Muscle of leg (tissue), 11 donors: ENCODE results near the gene ATAD2B. TPM values are rescaled to one million over a fixed set of nuclear protein-coding genes. Genes with fewer than 3 reads are reported as not detected.
A peak's percentile ranks its signal among the peaks of the same experiment; 100 is the strongest.

Source experiments
- DNase-seq: peaks from one replicate; pipeline ENCODE4 v3.0.0; 2013
- H3K27ac ChIP-seq: one replicate; pipeline ENCODE4 v1.5.1; 2013; ENCODE audit warnings: mild to moderate bottlenecking, low read length, control low read depth
- H3K27me3 ChIP-seq: one replicate; pipeline ENCODE4 v1.6.1; 2013; ENCODE audit warnings: low read length; ENCODE audit not compliant: control insufficient read depth, insufficient read depth
- H3K36me3 ChIP-seq: one replicate; pipeline ENCODE4 v1.6.1; 2013; ENCODE audit warnings: low read length; ENCODE audit not compliant: control insufficient read depth, insufficient read depth
- H3K4me1 ChIP-seq: one replicate; pipeline ENCODE4 v1.6.1; 2013; ENCODE audit warnings: low read length; ENCODE audit not compliant: control insufficient read depth, insufficient read depth
- H3K4me3 ChIP-seq: one replicate; pipeline ENCODE4 v1.5.1; 2013; ENCODE audit warnings: low read length, control low read depth
- H3K9me3 ChIP-seq: replicated peaks from 2 replicates; pipeline ENCODE4 v1.6.1; 2013; ENCODE audit warnings: low read depth, low read length; ENCODE audit not compliant: control insufficient read depth
- WGBS: methylation state at CpG from one replicate; pipeline ENCODE4 v1.1.5; 2013; ENCODE audit warnings: missing lambda C conversion rate; ENCODE audit not compliant: insufficient coverage; 5-methylcytosine and 5-hydroxymethylcytosine counted together
- polyA plus RNA-seq, 8 donors: library from polyadenylated mRNA; unstranded; fragments of 120-200 nt; gene quantifications; one replicate each; pipeline versions ENCODE4 v1.2.1 to v1.2.3, GENCODE V29; 2013; ENCODE audit warnings: inconsistent platforms in 1 of 8, low replicate concordance in 1 of 8; ENCODE audit not compliant: insufficient read length in 8 of 8, insufficient read depth in 1 of 8
- total RNA-seq: library from RNA; stranded (reverse); fragments of 120-200 nt; gene quantifications from one replicate; pipeline ENCODE4 v1.2.4, GENCODE V29; 2013

ATAD2B gene
- total and polyA plus RNA-seq, 9 donors: 10.2 to 17.6 (median 11.8) TPM

- Histone ChIP-seq H3K36me3 (no peaks in the 10 kb centered on the region), H3K4me1 (no peaks in the 10 kb centered on the region), H3K27me3 (no peaks in the 10 kb centered on the region), H3K27ac (no peak overlapping the region), H3K9me3 (no peaks in the 10 kb centered on the region), H3K4me3 (no peak overlapping the region)
- no CpG with 5 or more reads among the region's 7 CpGs for WGBS
- DNase-seq: no peak
These were observed 11.6 kb downstream of the ATAD2B start for GRCh38 chr2:23915327-23915726.

DNA sequence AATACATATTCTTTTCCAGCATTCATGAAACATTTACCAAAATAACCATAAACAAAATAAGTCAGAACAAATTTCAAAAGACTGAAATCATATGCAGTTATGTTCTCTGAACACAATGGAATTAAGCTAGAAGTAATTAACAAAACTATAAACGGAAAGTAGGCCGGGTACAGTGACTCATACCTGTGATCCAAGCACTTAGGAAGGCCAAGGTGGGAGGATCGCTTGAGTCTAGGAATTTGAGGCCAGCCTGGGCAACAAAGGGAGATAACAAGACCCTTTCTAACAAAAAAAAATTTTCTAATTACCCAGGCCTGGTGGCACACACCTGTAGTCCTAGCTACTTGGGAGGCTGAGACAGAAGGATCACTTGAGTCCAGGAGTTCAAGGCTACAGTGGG, 14.9 kb downstream of the ATAD2B start:
- Histone ChIP-seq H3K9me3 (no peaks in the 10 kb centered on the region), H3K27ac (no peak overlapping the region), H3K27me3 (no peaks in the 10 kb centered on the region), H3K4me3 (no peak overlapping the region), H3K4me1 (no peaks in the 10 kb centered on the region), H3K36me3 (no peaks in the 10 kb centered on the region)
- no peak for DNase-seq
- no CpG with 5 or more reads among the region's 3 CpGs for WGBS

- H3K36me3 ChIP-seq: no peaks in the 10 kb centered on the region
- no peak for DNase-seq
- H3K27ac ChIP-seq: peak overlapping the region; percentile 15
- H3K27me3 ChIP-seq: no peaks in the 10 kb centered on the region
- H3K9me3 ChIP-seq: no peaks in the 10 kb centered on the region
- no CpG with 5 or more reads among the region's 2 CpGs for WGBS
- H3K4me1 ChIP-seq: no peaks in the 10 kb centered on the region
- H3K4me3 ChIP-seq: no peak overlapping the region
These were observed 21.8 kb downstream of the ATAD2B start for GRCh38 chr2:23905155-23905554.

GRCh38 chr2:23904692-23905091, 22.2 kb downstream of the ATAD2B start:
- no peak overlapping the region for H3K27ac ChIP-seq
- no peaks in the 10 kb centered on the region for H3K4me1 ChIP-seq
- H3K4me3 ChIP-seq: no peak overlapping the region
- H3K9me3 ChIP-seq: no peaks in the 10 kb centered on the region
- H3K36me3 ChIP-seq: no peaks in the 10 kb centered on the region
- no CpG with 5 or more reads among the region's 2 CpGs for WGBS
- DNase-seq: peak; percentile 83
- H3K27me3 ChIP-seq: no peaks in the 10 kb centered on the region

DNA sequence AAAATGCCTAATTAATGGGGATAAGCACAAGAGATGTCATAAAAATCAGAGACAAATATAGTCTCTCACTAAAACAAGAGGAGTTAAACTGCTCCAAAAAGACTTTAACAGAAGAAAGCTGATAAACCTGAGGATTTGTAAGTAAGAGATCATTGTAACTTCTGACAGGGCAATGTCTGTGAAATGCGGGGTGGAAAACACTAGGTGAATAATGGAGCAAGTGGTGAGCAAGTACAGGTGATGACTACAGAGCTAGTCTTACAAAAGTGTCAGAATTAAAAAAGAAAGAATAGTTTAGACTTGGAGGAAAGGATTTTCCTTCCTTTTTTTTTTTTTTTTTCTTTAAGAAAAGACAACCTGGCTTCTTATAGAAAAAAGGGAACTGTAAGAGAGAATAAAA, 22.7 kb downstream of the ATAD2B start:
- DNase-seq: no peak
- no peaks in the 10 kb centered on the region for H3K36me3 ChIP-seq
- H3K4me1 ChIP-seq: no peaks in the 10 kb centered on the region
- no peaks in the 10 kb centered on the region for H3K9me3 ChIP-seq
- WGBS: 100% methylated on average over 1 of the region's 1 CpG
- no peak overlapping the region for H3K27ac ChIP-seq
- no peak overlapping the region for H3K4me3 ChIP-seq
- H3K27me3 ChIP-seq: no peaks in the 10 kb centered on the region

- Histone ChIP-seq H3K27me3 (no peaks in the 10 kb centered on the region), H3K27ac (no peak overlapping the region), H3K4me1 (no peaks in the 10 kb centered on the region), H3K4me3 (no peak overlapping the region), H3K9me3 (no peaks in the 10 kb centered on the region), H3K36me3 (no peaks in the 10 kb centered on the region)
- DNase-seq: no peak
- 100% methylated on average over 1 of the region's 2 CpGs for WGBS
These were observed 23.9 kb downstream of the ATAD2B start for GRCh38 chr2:23903034-23903433.

DNA sequence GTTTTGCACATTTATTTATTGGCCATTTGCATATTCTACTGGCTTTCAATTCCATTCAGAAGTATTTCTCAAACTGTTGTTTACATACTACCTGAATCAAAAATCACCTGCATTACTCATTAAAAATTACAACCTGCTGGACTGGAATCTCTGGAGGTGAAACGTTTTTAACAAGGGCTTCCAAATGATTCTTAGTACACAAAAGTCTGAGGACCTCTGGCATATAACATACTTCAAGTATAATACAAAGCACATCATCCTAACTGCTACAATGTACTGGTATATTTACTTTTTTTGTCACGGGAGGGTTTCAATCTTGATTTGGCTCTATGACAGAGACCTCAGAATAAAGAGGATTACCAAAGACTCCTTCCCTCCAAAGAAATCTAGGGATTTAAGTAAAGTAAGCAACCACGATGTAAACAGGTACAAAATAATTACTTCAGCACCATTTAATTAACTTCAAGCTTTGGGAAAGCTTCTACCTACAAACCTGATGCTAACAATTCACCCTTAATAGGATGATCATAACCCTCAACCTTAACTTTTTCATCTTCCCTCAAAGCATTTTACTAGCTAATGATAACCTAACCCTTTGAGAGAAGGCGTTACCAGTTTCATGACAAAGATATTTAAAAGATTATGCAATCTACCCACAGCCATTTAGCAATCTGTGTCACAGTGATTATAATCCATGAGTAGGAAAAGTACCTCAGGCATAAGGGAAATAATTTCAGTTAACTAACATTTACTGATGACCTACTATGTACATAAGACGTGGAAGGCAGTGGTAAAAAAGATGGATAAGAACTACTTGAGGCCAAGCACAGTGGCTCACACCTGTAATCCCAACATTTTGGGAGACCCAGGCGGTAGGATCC, 24.7 kb downstream of the ATAD2B start:
- no peak overlapping the region for H3K27ac ChIP-seq
- H3K36me3 ChIP-seq: no peaks in the 10 kb centered on the region
- no peaks in the 10 kb centered on the region for H3K9me3 ChIP-seq
- H3K4me1 ChIP-seq: no peaks in the 10 kb centered on the region
- 100% methylated on average over 1 of the region's 6 CpGs for WGBS
- DNase-seq: no peak
- no peak overlapping the region for H3K4me3 ChIP-seq
- no peaks in the 10 kb centered on the region for H3K27me3 ChIP-seq

DNA sequence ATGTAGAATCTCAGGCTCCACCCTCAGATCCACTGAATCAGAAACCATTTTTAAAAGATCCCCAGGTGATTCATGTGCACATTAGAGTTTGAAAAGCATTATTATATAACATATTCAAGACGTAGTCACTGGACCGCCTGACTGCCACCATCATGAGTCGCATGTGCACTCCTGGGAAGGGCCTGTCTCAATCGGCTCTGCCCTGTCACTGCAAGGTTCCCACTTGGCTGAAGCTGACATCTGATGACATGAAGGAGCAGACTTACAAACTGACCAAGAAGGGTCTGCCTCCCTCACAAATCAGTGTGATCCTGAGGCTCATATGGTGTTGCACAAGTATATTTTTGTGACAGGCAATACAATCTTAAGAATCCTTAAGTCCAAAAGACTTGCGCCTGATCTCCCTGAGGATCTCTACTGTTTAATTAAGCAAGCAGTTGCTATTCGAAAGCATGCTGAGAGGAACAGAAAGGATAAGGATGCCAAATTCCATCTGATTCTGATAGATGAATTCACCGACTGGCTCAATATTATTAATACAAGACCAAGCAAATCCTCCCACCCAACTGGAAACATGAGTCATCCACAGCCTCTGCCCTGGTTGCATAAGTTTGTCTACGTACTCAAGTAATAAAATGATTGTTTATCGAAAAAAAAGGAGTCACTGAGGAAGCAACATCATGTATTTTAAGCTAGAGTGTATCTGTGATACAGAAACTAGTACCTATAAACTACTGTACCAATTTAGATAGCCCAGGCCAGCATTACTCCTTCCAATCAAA, 26.2 kb downstream of the ATAD2B start:
- Histone ChIP-seq H3K27ac (no peak overlapping the region), H3K27me3 (no peaks in the 10 kb centered on the region), H3K36me3 (no peaks in the 10 kb centered on the region), H3K4me1 (no peaks in the 10 kb centered on the region), H3K9me3 (no peaks in the 10 kb centered on the region), H3K4me3 (no peak overlapping the region)
- 84% methylated on average over 4 of the region's 9 CpGs for WGBS
- peak; percentile 43 for DNase-seq

DNA sequence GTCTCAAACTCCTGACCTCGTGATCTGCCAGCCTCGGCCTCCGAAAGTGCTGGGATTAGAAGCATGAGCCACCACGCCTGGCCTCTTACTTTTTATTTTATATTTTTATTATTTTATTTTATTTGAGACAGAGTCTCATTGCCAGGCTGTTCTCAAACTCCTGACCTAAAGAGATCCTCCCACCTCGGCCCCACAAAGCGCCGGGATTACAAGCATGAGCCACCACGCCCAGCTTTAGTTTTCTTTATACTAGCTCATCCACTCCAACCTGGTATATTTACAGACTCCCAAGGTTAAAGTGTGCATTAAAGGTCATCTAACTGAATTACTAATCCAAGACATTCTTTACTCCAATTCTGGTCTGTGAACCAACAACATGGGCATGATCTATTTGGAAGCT, 26.8 kb downstream of the ATAD2B start:
- Histone ChIP-seq H3K36me3 (no peaks in the 10 kb centered on the region), H3K4me1 (no peaks in the 10 kb centered on the region), H3K27ac (no peak overlapping the region), H3K27me3 (no peaks in the 10 kb centered on the region), H3K9me3 (no peaks in the 10 kb centered on the region), H3K4me3 (no peak overlapping the region)
- DNase-seq: no peak
- 100% methylated on average over 1 of the region's 8 CpGs for WGBS

- Histone ChIP-seq H3K27ac (no peak overlapping the region), H3K27me3 (no peaks in the 10 kb centered on the region), H3K4me3 (no peak overlapping the region), H3K9me3 (no peaks in the 10 kb centered on the region), H3K36me3 (peaks cover 26% of the 10 kb centered on the region), H3K4me1 (no peaks in the 10 kb centered on the region)
- no peak for DNase-seq
- 91% methylated on average over 7 of the region's 7 CpGs for WGBS
These were observed 55.7 kb downstream of the ATAD2B start for GRCh38 chr2:23871206-23871605.
